Nucleus accumbens (tissue), 56 donors: Measurements from ENCODE around the gene TPRX2.
"Not testable (repeated sequence)": the region's sequence is repeated elsewhere in the genome, so short reads cannot be mapped to it uniquely, and the experiment has no call there.

ENCODE experiments used
- DNase-seq, 56 donors: peaks; one replicate each; lab custom pipeline; 2025; lab: John Stamatoyannopoulos, UW

TPRX2 gene, protein sequence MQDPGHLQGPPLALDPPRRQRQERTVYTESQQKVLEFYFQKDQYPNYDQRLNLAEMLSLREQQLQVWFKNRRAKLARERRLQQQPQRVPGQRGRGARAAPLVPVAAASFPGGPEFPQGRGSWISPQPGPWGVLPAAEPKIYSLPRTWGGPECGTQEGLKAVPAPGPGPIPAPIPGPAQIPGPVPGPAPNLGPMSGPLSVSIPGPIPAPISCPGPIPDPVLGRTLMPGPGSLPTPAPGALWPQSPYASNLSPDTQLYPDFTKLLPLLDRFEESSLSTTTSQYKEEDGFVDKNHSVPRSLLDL

DNA sequence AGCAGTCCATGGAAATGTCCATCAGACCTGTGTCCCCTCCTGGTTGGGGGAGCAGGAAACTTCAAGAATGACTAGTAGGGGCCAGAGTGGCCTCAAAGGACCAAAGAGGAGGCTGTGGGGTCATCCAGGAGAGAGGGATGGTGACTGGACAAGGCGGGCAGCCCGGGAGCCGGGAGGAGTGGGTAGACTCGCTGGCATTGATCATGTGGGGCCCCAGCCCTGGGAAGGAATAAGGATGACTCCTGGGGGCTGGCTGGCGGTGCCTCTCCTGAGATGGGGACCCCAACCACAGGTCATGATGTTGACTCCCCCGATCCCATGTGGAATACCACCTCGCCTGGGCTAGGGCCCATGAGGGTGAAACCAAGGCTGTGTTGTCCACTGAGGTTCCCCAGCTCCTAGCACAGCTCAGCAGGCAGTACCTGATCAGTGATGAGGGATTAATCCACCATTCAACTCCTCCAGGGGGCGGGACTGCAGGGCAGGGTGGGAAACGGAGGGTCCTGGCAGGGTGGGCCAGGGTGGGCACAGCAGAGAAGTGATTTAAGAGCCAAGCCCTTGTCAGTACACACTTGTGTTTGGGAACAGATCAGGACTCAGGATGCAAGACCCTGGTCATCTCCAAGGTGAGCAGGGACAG, at the start of gene TPRX2:
TPRX2 (plus strand) TSS at position 590 of the 640 bp plus-strand sequence; CDS start at position 602, 12 bp downstream.
- DNase-seq, result not testable (repeated sequence)

- DNase-seq, result peak in 38 of 56 donors; percentile 0 to 74 (median 12)
Observed at GRCh38 chr19:47813304-47813994, 45.6 kb upstream of the TPRX2 start.

- no peak for DNase-seq
Observed at GRCh38 chr19:47813995-47814328, 45.1 kb upstream of the TPRX2 start.

GRCh38 chr19:47816270-47816669, 42.8 kb upstream of the TPRX2 start:
- not testable (repeated sequence) for DNase-seq

DNA sequence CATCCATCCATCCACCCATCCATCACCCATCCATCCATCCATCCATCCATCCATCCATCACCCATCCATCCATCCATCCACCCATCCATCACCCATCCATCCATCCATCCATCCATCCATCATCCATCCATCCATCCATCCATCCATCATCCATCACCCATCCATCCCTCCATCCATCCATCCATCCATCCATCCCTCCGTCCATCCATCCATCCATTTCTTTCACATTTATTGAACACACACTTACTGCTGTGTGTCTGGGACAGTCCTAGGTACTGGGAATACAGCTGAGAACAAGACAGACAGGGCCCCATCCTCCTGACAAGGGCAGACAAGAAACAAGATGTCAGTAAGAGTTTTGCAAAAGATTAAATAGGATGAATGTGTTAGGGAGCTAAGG, 40.8 kb upstream of the TPRX2 start:
- not testable (repeated sequence) for DNase-seq

DNA sequence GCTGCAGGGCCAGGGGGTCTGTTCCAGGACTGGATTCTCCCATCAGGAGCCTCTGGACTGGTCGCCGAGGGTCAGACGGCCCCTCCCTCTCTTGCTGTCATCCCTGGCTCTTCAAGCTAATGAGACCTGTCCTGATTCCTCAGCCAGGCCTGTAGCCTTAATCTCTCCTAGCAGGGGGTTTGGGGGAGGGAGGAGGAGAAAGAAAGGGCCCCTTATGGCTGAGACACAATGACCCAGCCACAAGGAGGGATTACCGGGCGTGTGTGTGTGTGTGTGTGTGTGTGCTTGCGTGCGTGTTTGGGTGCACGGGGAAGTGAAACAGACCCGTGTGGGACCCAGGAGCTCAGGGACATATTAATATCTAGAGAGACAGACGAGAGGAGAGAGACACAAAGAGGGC, 39.2 kb upstream of the TPRX2 start:
- no peak for DNase-seq

- no peak for DNase-seq
Observed at GRCh38 chr19:47820410-47820809, 38.6 kb upstream of the TPRX2 start.

- no peak for DNase-seq
Observed at GRCh38 chr19:47821460-47822020, 37.5 kb upstream of the TPRX2 start, which contains the start of gene CRX. Gene CRX (plus strand): TSS chr19:47821937. CDS start chr19:47834444, 12,507 bp downstream.

DNA sequence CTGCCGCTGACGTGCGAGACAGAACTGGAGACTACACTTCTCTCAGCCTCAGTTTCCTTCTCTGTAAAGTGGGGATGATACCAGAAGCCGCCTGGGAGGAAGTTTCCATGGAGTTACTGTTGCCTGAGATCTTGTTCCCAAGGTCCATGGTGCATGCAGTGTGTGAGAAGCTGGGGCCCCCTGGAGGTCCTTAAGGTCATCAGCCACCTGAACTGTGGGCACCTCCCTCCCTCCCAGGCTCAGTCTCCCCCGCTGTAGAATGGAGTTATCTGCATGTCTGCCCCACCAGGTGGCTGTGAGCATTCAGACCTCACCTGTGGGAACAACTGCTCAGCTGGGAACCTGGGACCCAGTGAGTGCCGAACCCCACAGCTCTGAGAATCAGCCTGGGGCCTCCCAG, 34.6 kb upstream of the TPRX2 start:
- DNase-seq, result no peak

DNA sequence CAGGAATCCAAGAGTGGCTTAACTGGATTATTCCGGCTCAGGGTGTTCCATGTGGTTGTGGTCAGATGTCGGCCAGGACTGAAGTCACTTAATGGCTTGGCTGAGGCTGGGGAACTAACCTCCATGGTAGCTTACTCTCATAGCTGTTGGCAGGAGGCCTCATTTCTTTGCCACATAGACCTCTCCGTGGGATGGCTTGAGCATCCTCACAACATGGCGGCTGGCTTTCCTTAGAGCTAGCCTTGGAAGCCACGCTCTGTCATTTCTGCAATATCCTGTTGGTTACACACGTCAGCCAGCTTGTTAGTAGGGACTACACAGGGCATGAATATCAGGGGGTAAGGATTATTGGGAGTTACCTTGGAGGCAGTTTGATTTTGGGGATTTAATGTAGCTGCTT, 32.2 kb upstream of the TPRX2 start:
- no peak for DNase-seq

- no peak for DNase-seq
Observed at GRCh38 chr19:47832723-47833122, 26.3 kb upstream of the TPRX2 start.

- DNase-seq, result no peak
Observed at GRCh38 chr19:47836038-47836437, 23.0 kb upstream of the TPRX2 start.

DNA sequence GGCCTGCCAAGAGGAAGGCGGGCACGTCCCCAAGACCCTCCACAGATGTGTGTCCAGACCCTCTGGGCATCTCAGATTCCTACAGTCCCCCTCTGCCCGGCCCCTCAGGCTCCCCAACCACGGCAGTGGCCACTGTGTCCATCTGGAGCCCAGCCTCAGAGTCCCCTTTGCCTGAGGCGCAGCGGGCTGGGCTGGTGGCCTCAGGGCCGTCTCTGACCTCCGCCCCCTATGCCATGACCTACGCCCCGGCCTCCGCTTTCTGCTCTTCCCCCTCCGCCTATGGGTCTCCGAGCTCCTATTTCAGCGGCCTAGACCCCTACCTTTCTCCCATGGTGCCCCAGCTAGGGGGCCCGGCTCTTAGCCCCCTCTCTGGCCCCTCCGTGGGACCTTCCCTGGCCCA, 19.6 kb upstream of the TPRX2 start:
- no peak for DNase-seq

DNA sequence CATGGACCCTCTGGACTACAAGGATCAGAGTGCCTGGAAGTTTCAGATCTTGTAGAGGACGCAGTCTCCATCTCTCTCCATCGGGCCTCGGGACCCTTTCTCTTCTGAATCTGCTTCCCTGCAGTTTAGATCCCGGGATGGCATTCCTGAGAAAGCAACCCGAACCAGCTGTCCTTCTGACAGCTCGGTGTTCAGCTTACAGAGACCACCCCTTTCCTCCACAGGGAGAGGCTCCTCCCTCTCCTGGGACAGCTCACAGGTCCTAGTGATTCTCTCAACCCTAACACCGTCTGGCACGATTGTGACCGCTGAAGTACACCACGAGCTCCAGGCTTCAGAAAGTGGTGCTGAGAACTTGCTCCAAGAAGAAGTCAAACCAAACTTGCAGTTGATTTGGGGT, 19.1 kb upstream of the TPRX2 start:
- no peak for DNase-seq

DNA sequence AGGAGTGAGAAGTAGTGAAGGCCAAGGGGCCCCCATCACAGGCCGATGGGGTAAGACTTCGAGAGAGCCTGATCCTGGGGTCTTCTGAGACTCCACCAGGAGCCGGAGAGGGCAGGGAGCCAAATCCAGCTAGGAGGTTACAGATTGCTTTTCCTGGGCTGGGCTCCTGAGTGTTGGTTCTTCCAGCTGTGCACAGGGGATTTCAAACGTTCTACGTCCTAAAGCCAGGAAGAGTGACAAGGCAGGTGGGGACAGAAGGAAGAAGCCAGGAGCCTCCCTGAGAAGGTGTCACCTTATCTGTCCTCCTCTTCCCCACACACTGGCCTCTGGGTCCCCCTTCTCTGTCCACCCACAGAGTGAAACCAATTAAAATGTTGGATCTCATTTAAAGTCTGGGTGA, 16.1 kb upstream of the TPRX2 start:
- no peak for DNase-seq

GRCh38 chr19:47848425-47848822, 10.6 kb upstream of the TPRX2 start:
- no peak for DNase-seq

- DNase-seq, result no peak
Observed at GRCh38 chr19:47848823-47849473, 10.1 kb upstream of the TPRX2 start.

DNA sequence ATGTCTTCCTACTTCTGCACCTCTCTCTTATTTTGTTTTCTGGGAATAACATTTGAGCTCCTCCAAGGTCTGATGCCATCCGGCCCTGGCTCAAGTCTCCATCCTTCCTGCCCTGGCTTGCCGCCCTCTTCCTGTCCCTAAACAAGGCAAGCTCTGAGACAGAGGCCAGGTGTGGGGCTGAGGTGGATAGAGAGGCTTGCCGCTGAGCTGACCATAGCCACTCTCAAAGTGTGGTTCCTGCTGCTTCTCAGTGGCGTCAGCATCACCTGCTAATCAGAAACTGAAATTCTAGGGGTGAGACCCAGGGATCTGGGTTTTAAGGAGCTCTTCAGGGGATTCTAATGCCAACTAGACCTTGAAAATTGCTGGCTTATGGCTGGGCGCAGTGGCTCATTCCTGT, 6.0 kb upstream of the TPRX2 start:
- DNase-seq, result no peak

GRCh38 chr19:47854459-47854858, 4.6 kb upstream of the TPRX2 start:
- no peak for DNase-seq

DNA sequence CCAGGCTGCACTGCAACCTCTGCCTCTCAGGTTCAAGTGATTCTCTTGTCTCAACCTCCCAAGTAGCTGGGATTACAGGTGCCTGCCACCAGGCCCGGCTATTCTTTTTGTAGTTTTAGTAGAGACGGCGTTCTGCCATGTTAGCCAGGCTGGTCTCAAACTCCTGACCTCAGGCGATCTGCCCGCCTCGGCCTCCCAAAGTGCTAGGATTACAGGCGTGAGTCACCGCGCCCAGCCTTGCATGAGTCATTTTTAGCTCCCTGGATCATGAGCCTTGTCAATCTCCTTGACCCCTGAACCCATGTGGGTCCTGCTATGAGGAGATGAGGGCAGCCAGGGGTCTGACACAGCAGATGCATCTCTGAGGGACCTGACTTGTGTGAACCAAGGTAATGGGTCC, 804 bp upstream of the TPRX2 start:
- DNase-seq, result not testable (repeated sequence)

DNA sequence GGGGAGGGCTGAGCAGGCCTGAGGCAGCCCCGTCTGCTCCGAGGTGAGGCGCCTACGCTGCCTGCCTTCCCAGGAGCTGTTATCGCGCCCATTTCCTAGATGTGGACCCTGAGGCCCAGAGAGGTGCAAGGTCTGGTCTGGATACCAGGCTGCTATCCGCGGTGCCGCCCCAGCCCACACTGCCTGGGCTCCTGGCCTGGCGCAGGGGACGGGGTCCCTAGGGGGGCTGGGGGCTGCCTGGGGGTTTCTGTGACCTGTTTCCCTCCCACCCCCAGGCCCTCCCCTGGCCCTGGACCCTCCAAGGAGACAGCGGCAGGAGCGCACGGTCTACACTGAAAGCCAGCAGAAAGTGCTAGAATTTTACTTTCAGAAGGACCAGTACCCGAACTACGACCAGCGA, 803 bp downstream of the TPRX2 start:
- DNase-seq, result not testable (repeated sequence)
